HEK293 (cell line): ENCODE results near the gene GOLGA6L22.
"Not testable (repeated sequence)": the region's sequence is repeated elsewhere in the genome, so short reads cannot be mapped to it uniquely, and the experiment has no call there.

ENCODE experiments used
- CTCF ChIA-PET: fragments of 350-600 bp; formaldehyde crosslinking; extraction: SDS; loops from one replicate; lab custom pipeline; 2021; ENCODE audit warnings: antibody characterized with exemption; lab: Yijun Ruan, JAX
- POLR2A ChIA-PET: fragments of 300-600 bp; formaldehyde crosslinking; extraction: SDS; loops from one replicate; lab custom pipeline; 2020; ENCODE audit warnings: antibody characterized with exemption, inconsistent platforms; lab: Yijun Ruan, JAX
- H3K27ac ChIP-seq: fragments of 200-500 bp; sonication (Bioruptor generic); 2 replicates; pipeline ENCODE4 v1.5.1; 2014; ENCODE audit warnings: low read depth, low read length, control low read depth, inconsistent platforms; ENCODE audit errors: extremely low read depth
- H3K36me3 ChIP-seq, 2 experiments: fragments of 200-500 bp in 1 of 2; sonication (Bioruptor generic) in 1 of 2; 1 replicate in 1 of 2; 2 replicates in 1 of 2; pipeline ENCODE4 v1.5.1; 2014 to 2017; ENCODE audit warnings: inconsistent platforms in 2 of 2, low read length in 2 of 2; ENCODE audit not compliant: control insufficient read depth in 2 of 2, insufficient read depth in 1 of 2
- H3K4me1 ChIP-seq: fragments of 200-500 bp; sonication (Bioruptor generic); 2 replicates; pipeline ENCODE4 v1.5.1; 2014; ENCODE audit warnings: mild to moderate bottlenecking, low read length, inconsistent platforms; ENCODE audit not compliant: control insufficient read depth, insufficient read depth
- H3K4me3 ChIP-seq: 2 replicates; pipeline ENCODE4 v1.5.1; 2011; ENCODE audit warnings: low read depth, mild to moderate bottlenecking, control low read depth, low read length, moderate library complexity
- H3K9me3 ChIP-seq: fragments of 200-500 bp; sonication (Bioruptor generic); 2 replicates; pipeline ENCODE4 v1.5.1; 2014; ENCODE audit warnings: low read depth, low read length, inconsistent platforms; ENCODE audit not compliant: control insufficient read depth, insufficient read depth
- TF ChIP-seq, protein P1 (sequence below): fragments of 450-650 bp; formaldehyde crosslinking; optimal IDR thresholded peaks from 2 replicates; pipeline ENCODE3; 2016; ENCODE audit warnings: missing biosample characterization, mild to moderate bottlenecking, missing genetic modification characterization

The GOLGA6L22 gene

DNA sequence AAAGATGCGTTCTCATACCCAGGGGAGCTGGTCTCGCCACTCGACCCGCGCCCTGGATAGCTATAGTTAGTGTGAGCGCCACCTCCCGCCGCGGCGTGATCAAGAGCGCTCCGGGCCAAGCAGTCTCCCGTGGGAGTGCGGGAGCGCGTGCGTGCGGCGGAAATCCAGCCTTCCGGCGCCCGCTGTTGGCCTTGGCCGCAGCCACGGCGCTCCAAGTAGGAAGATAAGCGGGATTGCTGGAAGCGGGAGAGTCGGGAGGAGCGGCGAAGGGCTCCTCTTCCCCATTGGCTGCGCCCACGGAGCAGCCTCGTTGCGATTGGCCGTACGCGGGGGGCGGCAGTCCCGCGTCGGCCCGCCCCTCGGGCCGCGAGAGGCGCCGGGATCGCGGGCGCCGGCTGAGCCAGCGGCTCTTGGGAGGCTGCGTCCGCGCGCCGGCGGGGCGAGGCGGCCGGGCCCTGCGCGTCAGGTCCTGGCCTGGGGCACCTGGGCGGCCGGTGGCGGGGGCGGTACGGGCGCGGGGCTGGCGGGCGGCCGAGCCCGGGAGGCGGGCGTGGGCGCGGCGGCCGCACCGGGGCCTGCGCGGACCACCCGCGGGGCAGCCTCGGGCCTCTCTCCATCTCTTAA is 35.9 kb downstream of the GOLGA6L22 start:
- POLR2A ChIA-PET, H3K4me1 ChIP-seq: not testable (repeated sequence)
- H3K4me3 ChIP-seq = peak overlapping the region; percentile 40

DNA sequence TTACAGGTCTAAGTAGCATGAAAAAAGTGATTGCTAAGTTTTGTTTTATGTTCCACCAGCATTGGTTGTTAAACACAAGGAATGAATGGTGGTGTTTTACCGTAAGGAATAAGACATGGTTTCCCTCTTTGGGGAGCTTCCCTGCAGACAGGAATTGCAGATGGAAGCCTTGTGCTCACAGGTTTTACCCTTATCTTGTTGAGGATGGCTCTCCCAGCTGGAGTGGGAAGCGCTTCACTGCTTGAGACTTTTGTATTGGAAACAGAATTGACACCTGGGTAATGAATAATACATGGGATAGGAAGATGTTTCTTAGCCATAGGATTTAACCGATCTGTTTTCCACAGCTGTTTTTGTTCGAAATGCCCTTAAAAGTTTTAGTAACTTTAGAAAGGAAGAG is 38.5 kb downstream of the GOLGA6L22 start:
- CTCF ChIA-PET, H3K9me3 ChIP-seq, H3K4me3 ChIP-seq, H3K4me1 ChIP-seq, H3K27ac ChIP-seq, H3K36me3 ChIP-seq, POLR2A ChIA-PET: not testable (repeated sequence)

More for the DNA sequence above, 35.9 kb downstream of the GOLGA6L22 start:
- H3K27ac ChIP-seq = not testable (repeated sequence)
- TF ChIP-seq, protein P1, sequence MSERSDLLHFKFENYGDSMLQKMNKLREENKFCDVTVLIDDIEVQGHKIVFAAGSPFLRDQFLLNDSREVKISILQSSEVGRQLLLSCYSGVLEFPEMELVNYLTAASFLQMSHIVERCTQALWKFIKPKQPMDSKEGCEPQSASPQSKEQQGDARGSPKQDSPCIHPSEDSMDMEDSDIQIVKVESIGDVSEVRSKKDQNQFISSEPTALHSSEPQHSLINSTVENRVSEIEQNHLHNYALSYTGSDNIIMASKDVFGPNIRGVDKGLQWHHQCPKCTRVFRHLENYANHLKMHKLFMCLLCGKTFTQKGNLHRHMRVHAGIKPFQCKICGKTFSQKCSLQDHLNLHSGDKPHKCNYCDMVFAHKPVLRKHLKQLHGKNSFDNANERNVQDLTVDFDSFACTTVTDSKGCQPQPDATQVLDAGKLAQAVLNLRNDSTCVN = peak; percentile 55
- TF ChIP-seq, all 188 proteins: peak for 1; not testable (repeated sequence) for 187
- H3K36me3 ChIP-seq, H3K9me3 ChIP-seq, CTCF ChIA-PET: not testable (repeated sequence)

DNA sequence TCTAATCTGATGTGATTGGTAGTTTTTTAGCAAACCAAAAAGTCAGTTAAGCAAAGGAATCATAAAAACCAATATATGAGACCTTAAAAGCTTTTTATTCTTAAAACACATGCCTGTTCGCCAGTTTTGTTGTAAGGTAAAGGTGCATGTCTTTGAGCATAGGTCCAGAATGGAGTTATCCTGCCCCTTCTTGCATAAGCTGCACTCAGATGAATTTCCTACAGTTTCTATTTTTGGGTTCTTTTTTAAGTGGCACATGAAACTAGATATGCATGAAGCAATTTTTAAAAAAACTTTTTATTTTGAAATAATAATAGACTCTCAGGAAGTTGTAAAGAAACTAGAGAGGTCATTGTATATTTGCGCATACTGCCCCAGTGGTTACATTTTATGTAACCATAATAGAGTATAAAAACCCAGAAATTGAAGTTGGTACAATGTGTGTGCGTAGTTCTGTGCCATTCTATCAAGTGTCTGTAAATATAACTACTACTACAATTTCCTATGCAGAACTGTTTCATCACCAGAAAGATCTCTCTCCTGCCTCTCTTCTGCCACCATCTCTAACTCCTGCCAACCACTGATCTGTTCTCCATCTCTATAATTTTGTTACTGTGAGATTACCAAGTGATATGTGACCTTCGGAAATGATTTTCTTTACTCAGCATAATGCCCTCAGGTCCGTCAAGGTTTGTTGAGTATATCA is 39.7 kb downstream of the GOLGA6L22 start:
- H3K4me3 ChIP-seq, H3K9me3 ChIP-seq, H3K36me3 ChIP-seq, H3K4me1 ChIP-seq, H3K27ac ChIP-seq, CTCF ChIA-PET, POLR2A ChIA-PET: not testable (repeated sequence)

DNA sequence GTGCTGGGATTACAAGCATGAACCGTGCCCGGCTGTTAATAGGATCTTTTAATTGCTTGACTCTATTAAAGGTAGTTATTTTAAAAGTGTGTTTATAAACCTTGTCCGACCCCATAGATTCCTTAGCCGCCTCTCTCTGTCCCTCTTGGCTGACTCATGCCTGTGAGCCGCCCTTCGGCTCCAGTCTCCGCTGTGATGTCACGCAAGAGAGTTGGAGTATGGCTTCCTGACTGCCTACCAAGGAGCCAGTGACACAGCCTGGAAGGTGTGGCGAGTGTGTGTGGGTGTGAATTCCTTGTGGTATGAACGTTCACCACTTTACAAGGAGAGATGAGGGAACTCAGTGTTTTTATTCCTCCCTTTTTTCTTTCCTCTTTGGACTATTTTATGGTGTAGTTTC is 43.6 kb downstream of the GOLGA6L22 start:
- H3K9me3 ChIP-seq, H3K4me1 ChIP-seq, H3K27ac ChIP-seq, H3K36me3 ChIP-seq, H3K4me3 ChIP-seq, POLR2A ChIA-PET, CTCF ChIA-PET: not testable (repeated sequence)

DNA sequence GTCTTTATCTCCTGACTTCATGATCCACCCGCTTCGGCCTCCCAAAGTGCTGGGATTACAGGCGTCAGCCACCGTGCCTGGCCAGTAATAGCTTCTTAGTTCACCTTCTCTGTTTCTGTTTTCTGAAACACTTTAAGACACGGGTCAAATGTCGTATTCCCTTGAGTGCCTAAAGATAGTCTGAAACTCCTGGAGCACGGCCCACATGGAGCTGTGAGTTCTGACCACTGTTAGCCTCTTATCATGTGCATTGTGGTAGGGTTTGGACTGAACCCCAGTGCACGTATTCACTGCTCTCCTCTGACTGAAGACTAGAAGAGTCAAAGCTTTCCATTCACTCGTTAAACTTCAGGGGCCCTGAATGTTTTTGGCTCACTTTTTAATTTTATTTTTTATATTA is 48.3 kb downstream of the GOLGA6L22 start:
- H3K4me1 ChIP-seq, H3K27ac ChIP-seq, H3K4me3 ChIP-seq, CTCF ChIA-PET, H3K9me3 ChIP-seq, H3K36me3 ChIP-seq, POLR2A ChIA-PET: not testable (repeated sequence)

DNA sequence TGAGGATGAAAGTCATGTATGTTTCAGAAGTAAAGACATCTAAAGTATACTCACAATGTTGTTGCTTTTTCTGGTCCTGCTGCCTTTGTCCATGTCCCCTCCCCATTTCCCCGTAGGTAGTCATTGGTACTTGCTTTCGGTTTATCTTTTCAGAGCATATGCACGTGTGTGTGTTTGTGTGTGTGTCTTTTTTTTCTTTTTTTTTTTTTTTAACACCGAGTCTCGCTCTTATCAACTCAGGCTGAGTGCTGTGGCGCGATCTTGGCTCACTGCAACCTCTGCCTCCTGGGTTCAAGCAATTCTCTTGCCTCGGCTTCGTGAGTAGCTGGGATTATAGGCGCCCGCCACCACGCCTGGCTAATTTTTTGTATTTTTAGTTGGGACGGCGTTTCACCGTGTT is 57.4 kb downstream of the GOLGA6L22 start:
- H3K9me3 ChIP-seq, H3K4me1 ChIP-seq, POLR2A ChIA-PET, CTCF ChIA-PET, H3K36me3 ChIP-seq, H3K27ac ChIP-seq, H3K4me3 ChIP-seq: not testable (repeated sequence)
